K562 (cell line): ENCODE measurements around the gene CAST. TPM values are rescaled to one million over a fixed set of nuclear protein-coding genes. Genes with fewer than 3 reads are reported as not detected.

Experiments
- FOXM1 ChIP-seq, 2 experiments: fragments of 450-650 bp in 1 of 2; sonication (generic) in 1 of 2; formaldehyde crosslinking in 1 of 2; IDR thresholded peaks; 2 replicates each; pipeline versions ENCODE4 v1.6.1 to v1.9.0; 2017 to 2022; ENCODE audit warnings: low read depth in 2 of 2, mild to moderate bottlenecking in 2 of 2, missing genetic modification reagents in 1 of 2, moderate library complexity in 1 of 2
- HDAC8 ChIP-seq: fragments of 450-650 bp; IDR thresholded peaks from 2 replicates; pipeline ENCODE4 v1.6.1; 2016; ENCODE audit warnings: mild to moderate bottlenecking, missing genetic modification characterization, moderate library complexity, missing compliant biosample characterization
- HNRNPLL ChIP-seq: fragments of 200-400 bp; formaldehyde crosslinking; IDR thresholded peaks from 2 replicates; pipeline ENCODE4 v1.6.1; 2017; ENCODE audit warnings: low read length, low read depth, mild to moderate bottlenecking; ENCODE audit not compliant: poor library complexity, severe bottlenecking
- KAT8 ChIP-seq: fragments of 450-650 bp; IDR thresholded peaks from 2 replicates; pipeline ENCODE4 v1.6.1; 2016; ENCODE audit warnings: low read depth, mild to moderate bottlenecking
- SMARCA4 ChIP-seq: fragments of 450-650 bp; IDR thresholded peaks from 2 replicates; pipeline ENCODE4 v1.6.1; 2016
- TCF7L2 ChIP-seq: fragments of 150-350 bp; IDR thresholded peaks from 2 replicates; pipeline ENCODE4 v1.6.1; 2016; ENCODE audit warnings: low read depth, mild to moderate bottlenecking, low read length, moderate library complexity
- VEZF1 ChIP-seq: fragments of 200-800 bp; sonication (Bioruptor generic); IDR thresholded peaks from 2 replicates; pipeline ENCODE4 v1.6.1; 2017; ENCODE audit warnings: missing genetic modification characterization, missing compliant biosample characterization
- ZNF282 ChIP-seq: sonication (generic); formaldehyde crosslinking; IDR thresholded peaks from 2 replicates; pipeline ENCODE4 v1.8.1; 2023; ENCODE audit warnings: missing genetic modification reagents
- polyA plus RNA-seq, 8 experiments: library from polyadenylated mRNA; depleted of rRNA in 4 of 8; stranded (reverse) in 5 of 8; unstranded in 3 of 8; fragments of >200 nt; fragmentation: Nextera tagmentation in 2 of 8; fragmentation: Illumina TruSeq in 1 of 8; extraction: Ambion mirVana in 2 of 8; extraction: Trizol in 1 of 8; gene quantifications; 2 replicates each; pipeline versions ENCODE4 v1.2.1 to v1.2.3, GENCODE V29; 2011 to 2014; ENCODE audit warnings: inconsistent platforms in 1 of 8, missing spikeins in 1 of 8
- total RNA-seq, 7 experiments: library from RNA; depleted of rRNA in 6 of 7; stranded (reverse); fragments of >200 nt in 6 of 7; fragmentation: Illumina TruSeq in 2 of 7; extraction: Trizol in 2 of 7; gene quantifications; 2 replicates each; pipeline versions ENCODE4 v1.2.1 to v1.2.3, GENCODE V29; 2011 to 2021; ENCODE audit warnings: low replicate concordance in 1 of 7
- TF ChIP-seq, protein P1 (sequence below): sonication (generic); formaldehyde crosslinking; IDR thresholded peaks from 2 replicates; pipeline ENCODE4 v1.8.0; 2023; ENCODE audit warnings: mild to moderate bottlenecking, missing genetic modification reagents
- TF ChIP-seq, protein P2 (sequence below): sonication (generic); formaldehyde crosslinking; IDR thresholded peaks from 2 replicates; pipeline ENCODE4 v1.8.0; 2022; ENCODE audit warnings: mild to moderate bottlenecking, missing genetic modification reagents
- TF ChIP-seq, protein P3 (sequence below): fragments of 250-450 bp; sonication (Bioruptor Pico); IDR thresholded peaks from 2 replicates; pipeline ENCODE4 v1.8.0; 2021; ENCODE audit warnings: borderline replicate concordance, mild to moderate bottlenecking, moderate library complexity; ENCODE audit not compliant: poor library complexity, severe bottlenecking
- TF ChIP-seq, protein P4 (sequence below): sonication (generic); formaldehyde crosslinking; IDR thresholded peaks from 2 replicates; pipeline ENCODE4 v1.8.0; 2023; ENCODE audit warnings: mild to moderate bottlenecking, missing genetic modification reagents

Gene CAST
- total and polyA plus RNA-seq, 9 of the 15 experiments (the other 6 are each of a cell fraction or from before 2014, with no cell fraction given): 55.5 to 136 (median 86.1) TPM

GRCh38 chr5:96741891-96742309, 79.7 kb downstream of the CAST start (continued):
- TF ChIP-seq, protein P1, sequence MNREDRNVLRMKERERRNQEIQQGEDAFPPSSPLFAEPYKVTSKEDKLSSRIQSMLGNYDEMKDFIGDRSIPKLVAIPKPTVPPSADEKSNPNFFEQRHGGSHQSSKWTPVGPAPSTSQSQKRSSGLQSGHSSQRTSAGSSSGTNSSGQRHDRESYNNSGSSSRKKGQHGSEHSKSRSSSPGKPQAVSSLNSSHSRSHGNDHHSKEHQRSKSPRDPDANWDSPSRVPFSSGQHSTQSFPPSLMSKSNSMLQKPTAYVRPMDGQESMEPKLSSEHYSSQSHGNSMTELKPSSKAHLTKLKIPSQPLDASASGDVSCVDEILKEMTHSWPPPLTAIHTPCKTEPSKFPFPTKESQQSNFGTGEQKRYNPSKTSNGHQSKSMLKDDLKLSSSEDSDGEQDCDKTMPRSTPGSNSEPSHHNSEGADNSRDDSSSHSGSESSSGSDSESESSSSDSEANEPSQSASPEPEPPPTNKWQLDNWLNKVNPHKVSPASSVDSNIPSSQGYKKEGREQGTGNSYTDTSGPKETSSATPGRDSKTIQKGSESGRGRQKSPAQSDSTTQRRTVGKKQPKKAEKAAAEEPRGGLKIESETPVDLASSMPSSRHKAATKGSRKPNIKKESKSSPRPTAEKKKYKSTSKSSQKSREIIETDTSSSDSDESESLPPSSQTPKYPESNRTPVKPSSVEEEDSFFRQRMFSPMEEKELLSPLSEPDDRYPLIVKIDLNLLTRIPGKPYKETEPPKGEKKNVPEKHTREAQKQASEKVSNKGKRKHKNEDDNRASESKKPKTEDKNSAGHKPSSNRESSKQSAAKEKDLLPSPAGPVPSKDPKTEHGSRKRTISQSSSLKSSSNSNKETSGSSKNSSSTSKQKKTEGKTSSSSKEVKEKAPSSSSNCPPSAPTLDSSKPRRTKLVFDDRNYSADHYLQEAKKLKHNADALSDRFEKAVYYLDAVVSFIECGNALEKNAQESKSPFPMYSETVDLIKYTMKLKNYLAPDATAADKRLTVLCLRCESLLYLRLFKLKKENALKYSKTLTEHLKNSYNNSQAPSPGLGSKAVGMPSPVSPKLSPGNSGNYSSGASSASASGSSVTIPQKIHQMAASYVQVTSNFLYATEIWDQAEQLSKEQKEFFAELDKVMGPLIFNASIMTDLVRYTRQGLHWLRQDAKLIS (CRISPR knock-in tag): no peak
- TF ChIP-seq VEZF1 (CRISPR knock-in tag): peak; percentile 37
- TF ChIP-seq FOXM1 (IDR thresholded peaks at IDR 0.05; ENCODE audit: low read depth): peak; percentile 65; the same call in 1 of the 2 replicates
- TF ChIP-seq FOXM1 (CRISPR knock-in tag; IDR thresholded peaks at IDR 0.05; ENCODE audit: low read depth): no peak
- peak; percentile 67 for TF ChIP-seq SMARCA4
- TF ChIP-seq TCF7L2: no peak
- no peak for TF ChIP-seq KAT8
- TF ChIP-seq, protein P2, sequence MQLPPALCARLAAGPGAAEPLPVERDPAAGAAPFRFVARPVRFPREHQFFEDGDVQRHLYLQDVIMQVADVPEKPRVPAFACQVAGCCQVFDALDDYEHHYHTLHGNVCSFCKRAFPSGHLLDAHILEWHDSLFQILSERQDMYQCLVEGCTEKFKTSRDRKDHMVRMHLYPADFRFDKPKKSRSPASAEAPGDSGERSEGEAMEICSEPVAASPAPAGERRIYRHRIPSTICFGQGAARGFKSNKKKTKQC (CRISPR knock-in tag): no peak
- TF ChIP-seq, protein P3, sequence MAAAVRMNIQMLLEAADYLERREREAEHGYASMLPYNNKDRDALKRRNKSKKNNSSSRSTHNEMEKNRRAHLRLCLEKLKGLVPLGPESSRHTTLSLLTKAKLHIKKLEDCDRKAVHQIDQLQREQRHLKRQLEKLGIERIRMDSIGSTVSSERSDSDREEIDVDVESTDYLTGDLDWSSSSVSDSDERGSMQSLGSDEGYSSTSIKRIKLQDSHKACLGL (CRISPR knock-in tag): no peak
- TF ChIP-seq, protein P4, sequence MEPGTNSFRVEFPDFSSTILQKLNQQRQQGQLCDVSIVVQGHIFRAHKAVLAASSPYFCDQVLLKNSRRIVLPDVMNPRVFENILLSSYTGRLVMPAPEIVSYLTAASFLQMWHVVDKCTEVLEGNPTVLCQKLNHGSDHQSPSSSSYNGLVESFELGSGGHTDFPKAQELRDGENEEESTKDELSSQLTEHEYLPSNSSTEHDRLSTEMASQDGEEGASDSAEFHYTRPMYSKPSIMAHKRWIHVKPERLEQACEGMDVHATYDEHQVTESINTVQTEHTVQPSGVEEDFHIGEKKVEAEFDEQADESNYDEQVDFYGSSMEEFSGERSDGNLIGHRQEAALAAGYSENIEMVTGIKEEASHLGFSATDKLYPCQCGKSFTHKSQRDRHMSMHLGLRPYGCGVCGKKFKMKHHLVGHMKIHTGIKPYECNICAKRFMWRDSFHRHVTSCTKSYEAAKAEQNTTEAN (CRISPR knock-in tag): no peak
- TF ChIP-seq HDAC8 (tag): no peak
- TF ChIP-seq HNRNPLL: no peak
- no peak for TF ChIP-seq ZNF282 (CRISPR knock-in tag)
